ENCODE data around the gene SMARCD2. TPM values are rescaled to one million over a fixed set of nuclear protein-coding genes. Genes with fewer than 3 reads are reported as not detected.

The SMARCD2 gene
- total and polyA plus RNA-seq, 2 of the 13 experiments (the other 11 are each of a cell fraction or from before 2014, with no cell fraction given), result 122 to 150 TPM

GRCh38 chr17:63827002-63827800, 15.3 kb downstream of the SMARCD2 start, which contains the start of the genes FTSJ3 and PSMC5 (continued):
- TF ChIP-seq, protein P1, sequence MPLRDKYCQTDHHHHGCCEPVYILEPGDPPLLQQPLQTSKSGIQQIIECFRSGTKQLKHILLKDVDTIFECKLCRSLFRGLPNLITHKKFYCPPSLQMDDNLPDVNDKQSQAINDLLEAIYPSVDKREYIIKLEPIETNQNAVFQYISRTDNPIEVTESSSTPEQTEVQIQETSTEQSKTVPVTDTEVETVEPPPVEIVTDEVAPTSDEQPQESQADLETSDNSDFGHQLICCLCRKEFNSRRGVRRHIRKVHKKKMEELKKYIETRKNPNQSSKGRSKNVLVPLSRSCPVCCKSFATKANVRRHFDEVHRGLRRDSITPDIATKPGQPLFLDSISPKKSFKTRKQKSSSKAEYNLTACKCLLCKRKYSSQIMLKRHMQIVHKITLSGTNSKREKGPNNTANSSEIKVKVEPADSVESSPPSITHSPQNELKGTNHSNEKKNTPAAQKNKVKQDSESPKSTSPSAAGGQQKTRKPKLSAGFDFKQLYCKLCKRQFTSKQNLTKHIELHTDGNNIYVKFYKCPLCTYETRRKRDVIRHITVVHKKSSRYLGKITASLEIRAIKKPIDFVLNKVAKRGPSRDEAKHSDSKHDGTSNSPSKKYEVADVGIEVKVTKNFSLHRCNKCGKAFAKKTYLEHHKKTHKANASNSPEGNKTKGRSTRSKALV (CRISPR knock-in tag; IDR thresholded peaks at IDR 0.05), result peak; percentile 94
- TF ChIP-seq ZNF766 (CRISPR knock-in tag; IDR thresholded peaks at IDR 0.05; ENCODE audit: borderline replicate concordance), result peak; percentile 69; the same call in 1 of the 2 replicates
- TF ChIP-seq ZNF256 (CRISPR knock-in tag; conservative IDR thresholded peaks at IDR 0.05), result peak; percentile 91; the same call in 1 of the 2 replicates
- no peak; the same call in 1 of the 2 replicates for TF ChIP-seq ZKSCAN8 (CRISPR knock-in tag; IDR thresholded peaks at IDR 0.05; ENCODE audit: borderline replicate concordance)
- TF ChIP-seq CREM (IDR thresholded peaks at IDR 0.05), result peak; percentile 98
- no peak for TF ChIP-seq CREM (CRISPR knock-in tag; IDR thresholded peaks at IDR 0.05)
- TF ChIP-seq, protein P2, sequence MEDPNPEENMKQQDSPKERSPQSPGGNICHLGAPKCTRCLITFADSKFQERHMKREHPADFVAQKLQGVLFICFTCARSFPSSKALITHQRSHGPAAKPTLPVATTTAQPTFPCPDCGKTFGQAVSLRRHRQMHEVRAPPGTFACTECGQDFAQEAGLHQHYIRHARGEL (CRISPR knock-in tag; IDR thresholded peaks at IDR 0.05), result peak; percentile 85; the same call in 1 of the 2 replicates
- 0 out of 2 replicates have a peak, but pooled peaks have one; percentile 73 for TF ChIP-seq ZSCAN30 (CRISPR knock-in tag; IDR thresholded peaks at IDR 0.05)
- TF ChIP-seq FOXM1 (CRISPR knock-in tag; IDR thresholded peaks at IDR 0.05), result no peak
- no peak for TF ChIP-seq KAT2B (IDR thresholded peaks at IDR 0.05; ENCODE audit: borderline replicate concordance, low read depth, low read length)
- no peak for TF ChIP-seq ZFP36 (IDR thresholded peaks at IDR 0.05; ENCODE audit: borderline replicate concordance, low read depth, low read length, partially characterized antibody)
- TF ChIP-seq ZMAT3 (CRISPR knock-in tag; conservative IDR thresholded peaks at IDR 0.05), result peak; percentile 39; the same call in 1 of the 2 replicates
- TF ChIP-seq ZNF558 (CRISPR knock-in tag; IDR thresholded peaks at IDR 0.05; ENCODE audit: borderline replicate concordance), result peak; percentile 95; the same call in 1 of the 2 replicates
- no peak for TF ChIP-seq NCOA5 (CRISPR knock-in tag; IDR thresholded peaks at IDR 0.05)
- TF ChIP-seq SIN3B (IDR thresholded peaks at IDR 0.05; ENCODE audit: low read length), result peak; percentile 52
- peak; percentile 91 for TF ChIP-seq NFRKB (IDR thresholded peaks at IDR 0.05)
- TF ChIP-seq ZNF326 (CRISPR knock-in tag; IDR thresholded peaks at IDR 0.05; ENCODE audit: borderline replicate concordance), result no peak
- TF ChIP-seq ZNF24 (IDR thresholded peaks at IDR 0.05), result peak; percentile 48; the same call in 1 of the 2 replicates
- peak; percentile 91; the same call in 1 of the 2 replicates for TF ChIP-seq MTA1 (CRISPR knock-in tag; IDR thresholded peaks at IDR 0.05; ENCODE audit: borderline replicate concordance)
- no peak for TF ChIP-seq ZNF597 (CRISPR knock-in tag; IDR thresholded peaks at IDR 0.05)
- no peak for TF ChIP-seq XBP1 (CRISPR knock-in tag; IDR thresholded peaks at IDR 0.05)
- peak; percentile 81; the same call in 1 of the 2 replicates for TF ChIP-seq ZBTB20 (CRISPR knock-in tag; IDR thresholded peaks at IDR 0.05; ENCODE audit: borderline replicate concordance, low read depth)
- 0 out of 2 replicates have a peak, but pooled peaks have one; percentile 55 for TF ChIP-seq KLF13 (CRISPR knock-in tag; IDR thresholded peaks at IDR 0.05)
- TF ChIP-seq, protein P3, sequence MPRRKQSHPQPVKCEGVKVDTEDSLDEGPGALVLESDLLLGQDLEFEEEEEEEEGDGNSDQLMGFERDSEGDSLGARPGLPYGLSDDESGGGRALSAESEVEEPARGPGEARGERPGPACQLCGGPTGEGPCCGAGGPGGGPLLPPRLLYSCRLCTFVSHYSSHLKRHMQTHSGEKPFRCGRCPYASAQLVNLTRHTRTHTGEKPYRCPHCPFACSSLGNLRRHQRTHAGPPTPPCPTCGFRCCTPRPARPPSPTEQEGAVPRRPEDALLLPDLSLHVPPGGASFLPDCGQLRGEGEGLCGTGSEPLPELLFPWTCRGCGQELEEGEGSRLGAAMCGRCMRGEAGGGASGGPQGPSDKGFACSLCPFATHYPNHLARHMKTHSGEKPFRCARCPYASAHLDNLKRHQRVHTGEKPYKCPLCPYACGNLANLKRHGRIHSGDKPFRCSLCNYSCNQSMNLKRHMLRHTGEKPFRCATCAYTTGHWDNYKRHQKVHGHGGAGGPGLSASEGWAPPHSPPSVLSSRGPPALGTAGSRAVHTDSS (CRISPR knock-in tag; conservative IDR thresholded peaks at IDR 0.05), result no peak
- TF ChIP-seq, protein P4, sequence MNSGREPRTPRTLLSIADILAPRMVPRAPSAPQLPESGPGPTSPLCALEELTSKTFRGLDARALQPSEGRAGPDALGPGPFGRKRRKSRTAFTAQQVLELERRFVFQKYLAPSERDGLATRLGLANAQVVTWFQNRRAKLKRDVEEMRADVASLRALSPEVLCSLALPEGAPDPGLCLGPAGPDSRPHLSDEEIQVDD (CRISPR knock-in tag; IDR thresholded peaks at IDR 0.05; ENCODE audit: borderline replicate concordance), result no peak; the same call in 1 of the 2 replicates
- no peak for TF ChIP-seq ZNF781 (CRISPR knock-in tag; IDR thresholded peaks at IDR 0.05; ENCODE audit: borderline replicate concordance, not compliant biosample characterization)
